ENCODE results near the gene ATP8A1. TPM values are rescaled to one million over a fixed set of nuclear protein-coding genes. Genes with fewer than 3 reads are reported as not detected.

The ATP8A1 gene
- total and polyA plus RNA-seq, 2 of the 8 experiments (the other 6 are each of a cell fraction or from before 2014, with no cell fraction given), result 3.7 to 14.9 TPM

DNA sequence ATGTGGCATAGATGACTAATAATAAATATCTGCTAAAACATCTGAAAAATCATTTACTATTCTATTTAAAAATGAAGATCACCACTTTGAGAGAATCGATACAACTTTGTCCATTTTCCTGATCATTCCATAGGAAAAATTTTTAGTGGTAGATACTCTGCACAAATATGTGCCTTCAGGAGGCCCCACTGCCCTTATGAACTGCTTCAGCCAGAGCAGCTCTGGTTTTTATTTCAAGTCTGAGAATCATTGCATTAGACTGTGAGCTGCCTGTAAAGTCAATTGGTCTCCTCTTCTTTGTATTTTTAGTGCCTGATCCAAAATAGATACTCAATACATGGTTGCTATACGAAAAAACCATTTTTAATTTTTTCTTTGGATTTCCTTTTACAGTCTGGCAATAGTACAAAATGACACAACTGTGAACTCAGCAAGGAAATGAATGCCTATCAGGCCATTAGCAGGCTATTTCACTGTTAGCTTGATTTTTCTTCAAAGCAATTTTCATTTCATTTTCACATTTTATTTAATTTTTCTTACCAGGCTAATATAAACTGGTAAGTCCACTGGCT lies 190.5 kb downstream of the ATP8A1 start:
- no peaks in the 10 kb centered on the region for H3K79me2 ChIP-seq (ENCODE audit: control insufficient read depth in 1 of 2, insufficient read depth in 2 of 2, low read length in 2 of 2)
- H3K18ac ChIP-seq (ENCODE audit: extremely low read depth, low read length), result no peak overlapping the region
- H2BK5ac ChIP-seq (ENCODE audit: low read depth, low read length), result no peak overlapping the region
- CTCF ChIA-PET (ENCODE audit: partially characterized antibody), result interaction anchor here (0.6 to 2.1 kb wide), 5 partner anchors 13 to 67 kb away, joined by 3 to 6 read pairs (median 3); no protein-coding TSS in a partner anchor
- DNase-seq (ENCODE audit: low read depth in 1 of 2, low spot score in 2 of 2), result no peak
- no peaks in the 10 kb centered on the region for H3K79me1 ChIP-seq (ENCODE audit: low read depth, low read length)
- POLR2A ChIA-PET (ENCODE audit: partially characterized antibody), result no interaction called here
- no peak overlapping the region for H4K5ac ChIP-seq (ENCODE audit: insufficient read length, low read depth, low read length)
- no peak overlapping the region for H3K14ac ChIP-seq (ENCODE audit: insufficient read length)
- H3K27me3 ChIP-seq (replicated peaks in 1 of 4; ENCODE audit: control insufficient read depth in 3 of 4, extremely low read depth in 1 of 4, insufficient read depth in 3 of 4, low read length in 3 of 4), result no peaks in the 10 kb centered on the region
- no peak overlapping the region for H3K9ac ChIP-seq (replicated peaks in 1 of 4; ENCODE audit: extremely low read depth in 1 of 4, low read depth in 3 of 4, low read length in 3 of 4)
- no peaks in the 10 kb centered on the region for H3K9me3 ChIP-seq (ENCODE audit: insufficient read depth in 2 of 2, low read depth in 1 of 2, low read length in 1 of 2)
- no peak overlapping the region for H3K4me3 ChIP-seq (ENCODE audit: extremely low read depth in 1 of 4, insufficient read depth in 2 of 4, low read depth in 3 of 4, low read length in 4 of 4)
- no peak overlapping the region for H3K4me2 ChIP-seq (ENCODE audit: insufficient read depth in 1 of 2, low read depth in 2 of 2, low read length in 2 of 2)
- H3K4me1 ChIP-seq (replicated peaks in 1 of 4; ENCODE audit: control insufficient read depth in 3 of 4, insufficient read depth in 4 of 4, low read length in 3 of 4), result no peaks in the 10 kb centered on the region; a peak in 2 of 7 replicates
- no peaks in the 10 kb centered on the region for H3K23me2 ChIP-seq (ENCODE audit: low read depth, low read length)
- H3K23ac ChIP-seq (ENCODE audit: insufficient read length), result no peak overlapping the region
- no peak overlapping the region for H3K56ac ChIP-seq (replicated peaks; ENCODE audit: insufficient read length, low read depth, low read length)
- WGBS, 2 experiments (ENCODE audit: extremely low coverage in 1 of 2, insufficient coverage in 1 of 2, insufficient read length in 1 of 2, insufficient replicate concordance in 2 of 2, low coverage in 1 of 2, low lambda C conversion rate in 2 of 2, missing lambda C conversion rate in 1 of 2), result 85% methylated on average over 2 of the region's 2 CpGs; no CpG with 5 or more reads in 1 of the 2 experiments
- no peak overlapping the region for H3K4ac ChIP-seq (replicated peaks; ENCODE audit: insufficient read length, low read depth, low read length)
- H4K8ac ChIP-seq (ENCODE audit: extremely low read depth, insufficient read depth, low read length), result no peak overlapping the region
- no peak overlapping the region for H4K91ac ChIP-seq (replicated peaks; ENCODE audit: insufficient read length, low read length)
- no peak overlapping the region for H2BK20ac ChIP-seq (ENCODE audit: low read length)
- no peak overlapping the region for H2BK15ac ChIP-seq (ENCODE audit: low read length)
- no peak overlapping the region for H2AK5ac ChIP-seq (ENCODE audit: low read depth, low read length)
- no peak overlapping the region for H2AFZ ChIP-seq (ENCODE audit: low read length)
- no peaks in the 10 kb centered on the region for H3K36me3 ChIP-seq (ENCODE audit: control insufficient read depth in 2 of 4, insufficient read depth in 4 of 4, low read length in 3 of 4)
- FAIRE-seq, result no peak
- H2BK120ac ChIP-seq (replicated peaks; ENCODE audit: low read depth, low read length), result no peak overlapping the region
- H4K20me1 ChIP-seq (replicated peaks in 1 of 2; ENCODE audit: control insufficient read depth in 1 of 2, insufficient read depth in 2 of 2, low read length in 2 of 2), result peaks cover 0 to 1% of the 10 kb centered on the region in 2 experiments
- H2BK12ac ChIP-seq (ENCODE audit: low read depth, low read length), result no peak overlapping the region
- no peak overlapping the region for H3K27ac ChIP-seq (ENCODE audit: low read depth, low read length)
- TF ChIP-seq SP1 (IDR thresholded peaks at IDR 0.05; ENCODE audit: low read depth, low read length) (no peak), BACH1 (IDR thresholded peaks at IDR 0.05; ENCODE audit: low read length) (no peak), TAF7 (optimal IDR thresholded peaks at IDR 0.05; ENCODE audit: borderline replicate concordance, low read depth, low read length) (no peak), CHD2 (IDR thresholded peaks at IDR 0.05; ENCODE audit: low read length) (no peak), HDAC2 (IDR thresholded peaks at IDR 0.05; ENCODE audit: borderline replicate concordance in 1 of 2, low read depth in 2 of 2, low read length in 2 of 2) (no peak), SIRT6 (IDR thresholded peaks at IDR 0.05; ENCODE audit: low read length) (no peak), ASH2L (IDR thresholded peaks at IDR 0.05; ENCODE audit: low read length) (no peak), SIX5 (IDR thresholded peaks at IDR 0.05; ENCODE audit: low read depth, low read length) (no peak), TAF1 (IDR thresholded peaks at IDR 0.05; ENCODE audit: low read depth, low read length) (no peak)
- TF ChIP-seq, protein P1, sequence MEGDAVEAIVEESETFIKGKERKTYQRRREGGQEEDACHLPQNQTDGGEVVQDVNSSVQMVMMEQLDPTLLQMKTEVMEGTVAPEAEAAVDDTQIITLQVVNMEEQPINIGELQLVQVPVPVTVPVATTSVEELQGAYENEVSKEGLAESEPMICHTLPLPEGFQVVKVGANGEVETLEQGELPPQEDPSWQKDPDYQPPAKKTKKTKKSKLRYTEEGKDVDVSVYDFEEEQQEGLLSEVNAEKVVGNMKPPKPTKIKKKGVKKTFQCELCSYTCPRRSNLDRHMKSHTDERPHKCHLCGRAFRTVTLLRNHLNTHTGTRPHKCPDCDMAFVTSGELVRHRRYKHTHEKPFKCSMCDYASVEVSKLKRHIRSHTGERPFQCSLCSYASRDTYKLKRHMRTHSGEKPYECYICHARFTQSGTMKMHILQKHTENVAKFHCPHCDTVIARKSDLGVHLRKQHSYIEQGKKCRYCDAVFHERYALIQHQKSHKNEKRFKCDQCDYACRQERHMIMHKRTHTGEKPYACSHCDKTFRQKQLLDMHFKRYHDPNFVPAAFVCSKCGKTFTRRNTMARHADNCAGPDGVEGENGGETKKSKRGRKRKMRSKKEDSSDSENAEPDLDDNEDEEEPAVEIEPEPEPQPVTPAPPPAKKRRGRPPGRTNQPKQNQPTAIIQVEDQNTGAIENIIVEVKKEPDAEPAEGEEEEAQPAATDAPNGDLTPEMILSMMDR (IDR thresholded peaks at IDR 0.05; ENCODE audit: control extremely low read depth in 1 of 3, insufficient read depth in 1 of 3, low read depth in 1 of 3, low read length in 3 of 3), result no peak
- TF ChIP-seq, protein P2, sequence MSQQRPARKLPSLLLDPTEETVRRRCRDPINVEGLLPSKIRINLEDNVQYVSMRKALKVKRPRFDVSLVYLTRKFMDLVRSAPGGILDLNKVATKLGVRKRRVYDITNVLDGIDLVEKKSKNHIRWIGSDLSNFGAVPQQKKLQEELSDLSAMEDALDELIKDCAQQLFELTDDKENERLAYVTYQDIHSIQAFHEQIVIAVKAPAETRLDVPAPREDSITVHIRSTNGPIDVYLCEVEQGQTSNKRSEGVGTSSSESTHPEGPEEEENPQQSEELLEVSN (IDR thresholded peaks at IDR 0.05), result no peak
